Neuronal stem cell (in vitro differentiated cells): ENCODE measurements around the gene TBC1D25.

Source experiments
- DNase-seq: peaks from one replicate; pipeline ENCODE4 v3.0.0-alpha.2; 2013; ENCODE audit warnings: low spot score
- H2AFZ ChIP-seq: one replicate; pipeline ENCODE4 v1.6.1; 2013; ENCODE audit warnings: mild to moderate bottlenecking, low read length, inconsistent platforms
- H2AK5ac ChIP-seq: 2 replicates; pipeline ENCODE4 v1.6.1; 2013; ENCODE audit warnings: low read depth, mild to moderate bottlenecking, inconsistent platforms, low read length, moderate library complexity, mixed read lengths
- H2BK120ac ChIP-seq: 2 replicates; pipeline ENCODE4 v1.6.1; 2013; ENCODE audit warnings: low read depth, mild to moderate bottlenecking, inconsistent platforms, low read length, moderate library complexity, mixed read lengths
- H2BK12ac ChIP-seq: one replicate; pipeline ENCODE4 v1.6.1; 2013; ENCODE audit warnings: low read length, inconsistent platforms
- H2BK15ac ChIP-seq: 2 replicates; pipeline ENCODE4 v1.6.1; 2013; ENCODE audit warnings: mild to moderate bottlenecking, low read length, inconsistent platforms, mixed read lengths
- H2BK5ac ChIP-seq: one replicate; pipeline ENCODE4 v1.6.1; 2013; ENCODE audit warnings: inconsistent platforms, mild to moderate bottlenecking, low read length, moderate library complexity
- H3K14ac ChIP-seq: one replicate; pipeline ENCODE4 v1.6.1; 2013; ENCODE audit warnings: low read length, inconsistent platforms
- H3K18ac ChIP-seq: 2 replicates; pipeline ENCODE4 v1.6.1; 2013; ENCODE audit warnings: low read length, inconsistent platforms
- H3K23ac ChIP-seq: 2 replicates; pipeline ENCODE4 v1.6.1; 2013; ENCODE audit warnings: low read depth, mild to moderate bottlenecking, mixed read lengths, low read length, inconsistent platforms; ENCODE audit not compliant: poor library complexity
- H3K27ac ChIP-seq: replicated peaks from 3 replicates; pipeline ENCODE4 v1.5.1; 2013; ENCODE audit warnings: low read length, inconsistent platforms
- H3K27me3 ChIP-seq, 3 experiments: 2 replicates each; pipeline ENCODE4 v1.6.1; 2013; ENCODE audit warnings: low read length in 3 of 3, mild to moderate bottlenecking in 2 of 3, inconsistent platforms in 1 of 3, low read depth in 1 of 3, mixed read lengths in 1 of 3, moderate library complexity in 1 of 3; ENCODE audit not compliant: control insufficient read depth in 3 of 3, insufficient read depth in 3 of 3
- H3K36me3 ChIP-seq, 2 donors: replicated peaks in 1 of 2; 2 replicates each; pipeline ENCODE4 v1.6.1; 2013; ENCODE audit warnings: low read length in 2 of 2; ENCODE audit not compliant: control insufficient read depth in 2 of 2, insufficient read depth in 2 of 2
- H3K4ac ChIP-seq: 2 replicates; pipeline ENCODE4 v1.6.1; 2013; ENCODE audit warnings: inconsistent platforms, mild to moderate bottlenecking, low read length, moderate library complexity
- H3K4me1 ChIP-seq, 2 donors: 1 replicate in 1 of 2; 2 replicates in 1 of 2; pipeline ENCODE4 v1.6.1; 2013; ENCODE audit warnings: low read length in 2 of 2, low read depth in 1 of 2; ENCODE audit not compliant: control insufficient read depth in 2 of 2, insufficient read depth in 1 of 2
- H3K4me2 ChIP-seq: one replicate; pipeline ENCODE4 v1.6.1; 2013; ENCODE audit warnings: mild to moderate bottlenecking, low read length, inconsistent platforms; ENCODE audit not compliant: insufficient read depth, poor library complexity, severe bottlenecking
- H3K4me3 ChIP-seq, 2 donors: 2 replicates each; pipeline ENCODE4 v1.5.1; 2013; ENCODE audit warnings: low read length in 2 of 2, mild to moderate bottlenecking in 2 of 2, inconsistent platforms in 1 of 2, moderate library complexity in 1 of 2
- H3K79me1 ChIP-seq: one replicate; pipeline ENCODE4 v1.6.1; 2013; ENCODE audit warnings: low read depth, mild to moderate bottlenecking, inconsistent platforms, low read length, moderate library complexity
- H3K9ac ChIP-seq: one replicate; pipeline ENCODE4 v1.6.1; 2013; ENCODE audit warnings: mild to moderate bottlenecking, low read depth, low read length, inconsistent platforms; ENCODE audit not compliant: poor library complexity
- H3K9me3 ChIP-seq, 2 donors: replicated peaks in 1 of 2; 2 replicates each; pipeline versions ENCODE3 to v1.6.1; 2013; ENCODE audit warnings: low read length in 2 of 2, mild to moderate bottlenecking in 2 of 2, inconsistent platforms in 1 of 2, low read depth in 1 of 2, mixed read lengths in 1 of 2, moderate library complexity in 1 of 2; ENCODE audit not compliant: control insufficient read depth in 2 of 2, insufficient read depth in 1 of 2
- H4K8ac ChIP-seq: one replicate; pipeline ENCODE4 v1.6.1; 2013; ENCODE audit warnings: low read depth, mild to moderate bottlenecking, inconsistent platforms, low read length, moderate library complexity
- H4K91ac ChIP-seq: one replicate; pipeline ENCODE4 v1.6.1; 2013; ENCODE audit warnings: low read length, low read depth, mild to moderate bottlenecking, inconsistent platforms; ENCODE audit not compliant: poor library complexity
- WGBS, 2 donors: extraction: QIAGEN DNeasy Blood & Tissue Kit; methylation state at CpG; one replicate each; pipeline ENCODE4 v1.1.7; 2013; ENCODE audit warnings: missing lambda C conversion rate in 2 of 2, mixed read lengths in 1 of 2; ENCODE audit not compliant: insufficient read length in 2 of 2, insufficient replicate concordance in 1 of 2; ENCODE audit errors: extremely low coverage in 2 of 2; 5-methylcytosine and 5-hydroxymethylcytosine counted together

Gene TBC1D25

GRCh38 chrX:48532161-48532560 lies 7.4 kb upstream of the TBC1D25 start:
- Histone ChIP-seq H3K27me3 (no peaks in the 10 kb centered on the region), H3K14ac (no peak overlapping the region), H3K4me1 (no peaks in the 10 kb centered on the region), H3K79me1 (no peaks in the 10 kb centered on the region), H4K8ac (no peak overlapping the region), H3K27ac (no peak overlapping the region), H3K18ac (no peak overlapping the region), H2BK15ac (no peak overlapping the region), H2BK12ac (no peak overlapping the region), H3K23ac (no peak overlapping the region), H3K4me2 (no peak overlapping the region), H3K4ac (no peak overlapping the region), H4K91ac (no peak overlapping the region), H3K4me3 (no peak overlapping the region), H3K36me3 (peaks cover 5 to 21% of the 10 kb centered on the region in 2 donors), H2BK120ac (no peak overlapping the region), H2AK5ac (no peak overlapping the region), H2AFZ (no peak overlapping the region), H2BK5ac (no peak overlapping the region), H3K9me3 (no peaks in the 10 kb centered on the region), H3K9ac (no peak overlapping the region)
- no CpG with 5 or more reads among the region's 1 CpG for WGBS, 2 donors
- DNase-seq = no peak

GRCh38 chrX:48533165-48533564 lies 6.3 kb upstream of the TBC1D25 start:
- H4K8ac ChIP-seq = no peak overlapping the region
- no peak overlapping the region for H2AK5ac ChIP-seq
- H2BK12ac ChIP-seq = no peak overlapping the region
- no peak overlapping the region for H2AFZ ChIP-seq
- no peak overlapping the region for H2BK120ac ChIP-seq
- H3K23ac ChIP-seq = no peak overlapping the region
- H3K4ac ChIP-seq = no peak overlapping the region
- H3K27me3 ChIP-seq = no peaks in the 10 kb centered on the region
- no peak overlapping the region for H2BK15ac ChIP-seq
- H3K4me1 ChIP-seq = no peaks in the 10 kb centered on the region
- no peak overlapping the region for H4K91ac ChIP-seq
- no peak overlapping the region for H3K9ac ChIP-seq
- no peaks in the 10 kb centered on the region for H3K9me3 ChIP-seq
- H2BK5ac ChIP-seq = no peak overlapping the region
- no peak overlapping the region for H3K14ac ChIP-seq
- no peak for DNase-seq
- no peak overlapping the region for H3K18ac ChIP-seq
- no peaks in the 10 kb centered on the region for H3K79me1 ChIP-seq
- peaks cover 2 to 11% of the 10 kb centered on the region in 2 donors for H3K36me3 ChIP-seq
- no CpG with 5 or more reads among the region's 3 CpGs for WGBS, 2 donors
- H3K4me3 ChIP-seq = no peak overlapping the region
- no peak overlapping the region for H3K27ac ChIP-seq
- H3K4me2 ChIP-seq = no peak overlapping the region

- Histone ChIP-seq H3K4me3 (peak overlapping the region in 1 of 2 donors; percentile 76), H2AFZ (peak overlapping the region; percentile 91), H3K9me3 (no peaks in the 10 kb centered on the region), H2BK120ac (no peak overlapping the region), H4K8ac (no peak overlapping the region), H3K18ac (no peak overlapping the region), H3K14ac (no peak overlapping the region), H2BK12ac (no peak overlapping the region), H3K4ac (no peak overlapping the region), H3K4me2 (no peak overlapping the region), H4K91ac (no peak overlapping the region), H2BK5ac (no peak overlapping the region), H3K36me3 (peaks cover 0 to 9% of the 10 kb centered on the region in 2 donors), H3K9ac (no peak overlapping the region), H3K4me1 (peaks cover 0 to 3% of the 10 kb centered on the region in 2 donors), H3K23ac (no peak overlapping the region), H2AK5ac (no peak overlapping the region), H3K79me1 (no peaks in the 10 kb centered on the region), H3K27me3 (no peaks in the 10 kb centered on the region), H2BK15ac (no peak overlapping the region), H3K27ac (peak overlapping the region; percentile 43)
- no CpG with 5 or more reads among the region's 23 CpGs for WGBS, 2 donors
- DNase-seq = no peak
These were observed 721 bp upstream of the TBC1D25 start for GRCh38 chrX:48538641-48539344.

- no peak overlapping the region for H3K4ac ChIP-seq
- peak overlapping the region; percentile 51 for H3K27ac ChIP-seq
- H3K9me3 ChIP-seq = no peaks in the 10 kb centered on the region
- no peaks in the 10 kb centered on the region for H3K27me3 ChIP-seq
- H2BK15ac ChIP-seq = no peak overlapping the region
- peaks cover 0 to 3% of the 10 kb centered on the region in 2 donors for H3K4me1 ChIP-seq
- no peaks in the 10 kb centered on the region for H3K79me1 ChIP-seq
- H2BK120ac ChIP-seq = no peak overlapping the region
- H3K4me2 ChIP-seq = peak overlapping the region; percentile 57
- peak overlapping the region; percentile 91 for H2AFZ ChIP-seq
- H3K4me3 ChIP-seq = peak overlapping the region; percentile 76 to 86
- no peak overlapping the region for H2BK5ac ChIP-seq
- WGBS, 2 donors = no CpG with 5 or more reads among the region's 12 CpGs
- H4K91ac ChIP-seq = no peak overlapping the region
- no peak overlapping the region for H2AK5ac ChIP-seq
- H3K23ac ChIP-seq = no peak overlapping the region
- no peak overlapping the region for H4K8ac ChIP-seq
- peak; percentile 30 for DNase-seq
- no peak overlapping the region for H3K9ac ChIP-seq
- no peak overlapping the region for H2BK12ac ChIP-seq
- H3K18ac ChIP-seq = peak overlapping the region; percentile 85
- H3K14ac ChIP-seq = no peak overlapping the region
- H3K36me3 ChIP-seq = peaks cover 0 to 14% of the 10 kb centered on the region in 2 donors
These were observed 488 bp downstream of the TBC1D25 start for GRCh38 chrX:48540028-48540375.
